H1 (cell line): ENCODE data around the gene TMEM151B. TPM values are rescaled to one million over a fixed set of nuclear protein-coding genes. Genes with fewer than 3 reads are reported as not detected.

Source experiments
- EGR1 ChIP-seq: IDR thresholded peaks from 2 replicates; pipeline ENCODE4 v1.6.1; 2011; ENCODE audit warnings: low read depth, low read length, borderline replicate concordance
- JUND ChIP-seq: IDR thresholded peaks from 2 replicates; pipeline ENCODE4 v1.6.1; 2011; ENCODE audit warnings: mild to moderate bottlenecking, improper control_type of control experiment, low read length
- RAD21 ChIP-seq, 2 experiments: IDR thresholded peaks in 1 of 2; conservative IDR thresholded peaks in 1 of 2; 2 replicates each; pipeline ENCODE4 v1.6.1; 2011; ENCODE audit warnings: low read depth in 2 of 2, low read length in 2 of 2, improper control_type of control experiment in 1 of 2, inconsistent platforms in 1 of 2, mild to moderate bottlenecking in 1 of 2, moderate library complexity in 1 of 2
- SIRT6 ChIP-seq: IDR thresholded peaks from one replicate; pipeline ENCODE4 v1.7.1; 2012; ENCODE audit warnings: low read length, inconsistent platforms
- polyA plus RNA-seq, 7 experiments: library from polyadenylated mRNA; depleted of rRNA in 3 of 7; stranded (reverse) in 5 of 7; unstranded in 2 of 7; fragments of >200 nt in 5 of 7; fragments of 200-250 nt in 2 of 7; gene quantifications; 1 replicate in 5 of 7; 2 replicates in 1 of 7; 4 replicates in 1 of 7; pipeline versions ENCODE4 v1.2.1 to v1.2.3, GENCODE V29; 2011 to 2013; ENCODE audit warnings: missing spikeins in 2 of 7, mixed read lengths in 2 of 7
- total RNA-seq: library from RNA; stranded (reverse); fragmentation: NEBNext Ultra II Directional; extraction: Animal tissue kit (Norgen Biotek cat#: 25700); gene quantifications from 2 replicates; pipeline ENCODE4 v1.2.1, GENCODE V29; 2021
- TF ChIP-seq, protein P1 (sequence below): fragments of 300-600 bp; sonication (generic); IDR thresholded peaks from 2 replicates; pipeline ENCODE4 v1.7.1; 2012; ENCODE audit warnings: low read length, moderate library complexity, mild to moderate bottlenecking, inconsistent platforms; ENCODE audit not compliant: insufficient replicate concordance

TMEM151B gene
- total and polyA plus RNA-seq, 2 of the 8 experiments (the other 6 are each of a cell fraction or from before 2014, with no cell fraction given) = 8.0 to 15.5 TPM

DNA sequence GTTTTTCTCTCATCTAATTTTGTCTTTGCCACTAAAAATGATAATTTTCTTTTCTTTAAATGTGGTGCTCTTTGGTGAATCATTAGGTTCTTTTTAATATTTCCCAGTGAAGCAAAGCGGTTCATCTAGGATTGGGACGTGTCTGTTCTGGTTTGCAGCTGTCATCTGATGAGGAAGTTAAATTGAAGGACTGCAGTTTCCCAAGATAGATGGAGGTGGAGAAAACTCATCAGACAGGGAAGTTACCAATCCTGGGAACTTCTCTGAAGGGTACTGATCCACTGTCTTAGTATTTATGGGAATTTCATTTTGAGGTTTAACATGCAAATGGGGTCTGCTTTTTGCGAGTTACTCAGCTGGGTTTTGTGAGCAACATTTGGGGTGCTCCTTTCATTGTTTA lies 45.3 kb downstream of the TMEM151B start (continued):
- TF ChIP-seq, protein P1, sequence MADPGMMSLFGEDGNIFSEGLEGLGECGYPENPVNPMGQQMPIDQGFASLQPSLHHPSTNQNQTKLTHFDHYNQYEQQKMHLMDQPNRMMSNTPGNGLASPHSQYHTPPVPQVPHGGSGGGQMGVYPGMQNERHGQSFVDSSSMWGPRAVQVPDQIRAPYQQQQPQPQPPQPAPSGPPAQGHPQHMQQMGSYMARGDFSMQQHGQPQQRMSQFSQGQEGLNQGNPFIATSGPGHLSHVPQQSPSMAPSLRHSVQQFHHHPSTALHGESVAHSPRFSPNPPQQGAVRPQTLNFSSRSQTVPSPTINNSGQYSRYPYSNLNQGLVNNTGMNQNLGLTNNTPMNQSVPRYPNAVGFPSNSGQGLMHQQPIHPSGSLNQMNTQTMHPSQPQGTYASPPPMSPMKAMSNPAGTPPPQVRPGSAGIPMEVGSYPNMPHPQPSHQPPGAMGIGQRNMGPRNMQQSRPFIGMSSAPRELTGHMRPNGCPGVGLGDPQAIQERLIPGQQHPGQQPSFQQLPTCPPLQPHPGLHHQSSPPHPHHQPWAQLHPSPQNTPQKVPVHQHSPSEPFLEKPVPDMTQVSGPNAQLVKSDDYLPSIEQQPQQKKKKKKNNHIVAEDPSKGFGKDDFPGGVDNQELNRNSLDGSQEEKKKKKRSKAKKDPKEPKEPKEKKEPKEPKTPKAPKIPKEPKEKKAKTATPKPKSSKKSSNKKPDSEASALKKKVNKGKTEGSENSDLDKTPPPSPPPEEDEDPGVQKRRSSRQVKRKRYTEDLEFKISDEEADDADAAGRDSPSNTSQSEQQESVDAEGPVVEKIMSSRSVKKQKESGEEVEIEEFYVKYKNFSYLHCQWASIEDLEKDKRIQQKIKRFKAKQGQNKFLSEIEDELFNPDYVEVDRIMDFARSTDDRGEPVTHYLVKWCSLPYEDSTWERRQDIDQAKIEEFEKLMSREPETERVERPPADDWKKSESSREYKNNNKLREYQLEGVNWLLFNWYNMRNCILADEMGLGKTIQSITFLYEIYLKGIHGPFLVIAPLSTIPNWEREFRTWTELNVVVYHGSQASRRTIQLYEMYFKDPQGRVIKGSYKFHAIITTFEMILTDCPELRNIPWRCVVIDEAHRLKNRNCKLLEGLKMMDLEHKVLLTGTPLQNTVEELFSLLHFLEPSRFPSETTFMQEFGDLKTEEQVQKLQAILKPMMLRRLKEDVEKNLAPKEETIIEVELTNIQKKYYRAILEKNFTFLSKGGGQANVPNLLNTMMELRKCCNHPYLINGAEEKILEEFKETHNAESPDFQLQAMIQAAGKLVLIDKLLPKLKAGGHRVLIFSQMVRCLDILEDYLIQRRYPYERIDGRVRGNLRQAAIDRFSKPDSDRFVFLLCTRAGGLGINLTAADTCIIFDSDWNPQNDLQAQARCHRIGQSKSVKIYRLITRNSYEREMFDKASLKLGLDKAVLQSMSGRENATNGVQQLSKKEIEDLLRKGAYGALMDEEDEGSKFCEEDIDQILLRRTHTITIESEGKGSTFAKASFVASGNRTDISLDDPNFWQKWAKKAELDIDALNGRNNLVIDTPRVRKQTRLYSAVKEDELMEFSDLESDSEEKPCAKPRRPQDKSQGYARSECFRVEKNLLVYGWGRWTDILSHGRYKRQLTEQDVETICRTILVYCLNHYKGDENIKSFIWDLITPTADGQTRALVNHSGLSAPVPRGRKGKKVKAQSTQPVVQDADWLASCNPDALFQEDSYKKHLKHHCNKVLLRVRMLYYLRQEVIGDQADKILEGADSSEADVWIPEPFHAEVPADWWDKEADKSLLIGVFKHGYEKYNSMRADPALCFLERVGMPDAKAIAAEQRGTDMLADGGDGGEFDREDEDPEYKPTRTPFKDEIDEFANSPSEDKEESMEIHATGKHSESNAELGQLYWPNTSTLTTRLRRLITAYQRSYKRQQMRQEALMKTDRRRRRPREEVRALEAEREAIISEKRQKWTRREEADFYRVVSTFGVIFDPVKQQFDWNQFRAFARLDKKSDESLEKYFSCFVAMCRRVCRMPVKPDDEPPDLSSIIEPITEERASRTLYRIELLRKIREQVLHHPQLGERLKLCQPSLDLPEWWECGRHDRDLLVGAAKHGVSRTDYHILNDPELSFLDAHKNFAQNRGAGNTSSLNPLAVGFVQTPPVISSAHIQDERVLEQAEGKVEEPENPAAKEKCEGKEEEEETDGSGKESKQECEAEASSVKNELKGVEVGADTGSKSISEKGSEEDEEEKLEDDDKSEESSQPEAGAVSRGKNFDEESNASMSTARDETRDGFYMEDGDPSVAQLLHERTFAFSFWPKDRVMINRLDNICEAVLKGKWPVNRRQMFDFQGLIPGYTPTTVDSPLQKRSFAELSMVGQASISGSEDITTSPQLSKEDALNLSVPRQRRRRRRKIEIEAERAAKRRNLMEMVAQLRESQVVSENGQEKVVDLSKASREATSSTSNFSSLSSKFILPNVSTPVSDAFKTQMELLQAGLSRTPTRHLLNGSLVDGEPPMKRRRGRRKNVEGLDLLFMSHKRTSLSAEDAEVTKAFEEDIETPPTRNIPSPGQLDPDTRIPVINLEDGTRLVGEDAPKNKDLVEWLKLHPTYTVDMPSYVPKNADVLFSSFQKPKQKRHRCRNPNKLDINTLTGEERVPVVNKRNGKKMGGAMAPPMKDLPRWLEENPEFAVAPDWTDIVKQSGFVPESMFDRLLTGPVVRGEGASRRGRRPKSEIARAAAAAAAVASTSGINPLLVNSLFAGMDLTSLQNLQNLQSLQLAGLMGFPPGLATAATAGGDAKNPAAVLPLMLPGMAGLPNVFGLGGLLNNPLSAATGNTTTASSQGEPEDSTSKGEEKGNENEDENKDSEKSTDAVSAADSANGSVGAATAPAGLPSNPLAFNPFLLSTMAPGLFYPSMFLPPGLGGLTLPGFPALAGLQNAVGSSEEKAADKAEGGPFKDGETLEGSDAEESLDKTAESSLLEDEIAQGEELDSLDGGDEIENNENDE = no peak
- TF ChIP-seq RAD21 (IDR thresholded peaks at IDR 0.05 in 1 of 2, conservative IDR thresholded peaks at IDR 0.05 in 1 of 2; ENCODE audit: low read depth in 2 of 2, low read length in 2 of 2) = no peak
- TF ChIP-seq EGR1 = no peak
- no peak for TF ChIP-seq SIRT6
- no peak for TF ChIP-seq JUND
